ENCODE measurements around the gene FOXC1.

FOXC1 gene

DNA sequence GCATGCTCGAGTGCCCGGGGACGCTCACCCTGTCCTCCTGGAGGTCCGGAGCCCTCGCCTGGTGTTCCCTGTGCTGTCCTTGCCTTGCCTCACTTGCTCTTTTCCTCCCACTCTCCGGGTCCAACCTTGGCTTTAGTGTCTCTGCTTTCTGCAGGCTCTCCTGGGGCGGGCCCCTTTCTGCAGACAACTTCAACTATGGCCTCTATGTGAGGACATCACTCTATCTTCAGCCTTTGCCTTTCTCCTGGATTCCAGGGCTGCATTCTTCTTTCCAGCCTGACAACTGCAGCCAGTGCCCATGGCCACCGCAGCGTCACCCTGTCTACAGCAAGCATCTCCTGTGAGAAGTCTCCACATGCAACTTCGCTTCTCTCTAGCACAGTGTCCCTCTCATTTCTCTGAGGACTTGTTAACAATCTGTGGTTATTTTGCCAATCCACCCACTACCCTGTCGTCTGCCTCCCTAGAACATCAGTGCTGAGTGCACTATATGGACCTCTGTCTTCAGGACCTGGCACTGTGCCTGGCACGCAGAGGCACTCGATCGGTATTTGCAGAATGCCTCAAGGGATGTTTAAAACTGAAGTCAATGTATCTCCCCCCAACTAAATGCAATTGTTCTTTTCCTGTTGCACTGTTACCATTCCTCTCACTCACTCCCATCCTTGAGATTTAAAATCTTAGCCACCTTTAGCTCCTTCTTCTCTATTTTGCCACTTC, 35.9 kb downstream of the FOXC1 start:
- no peak for DNase-seq

DNA sequence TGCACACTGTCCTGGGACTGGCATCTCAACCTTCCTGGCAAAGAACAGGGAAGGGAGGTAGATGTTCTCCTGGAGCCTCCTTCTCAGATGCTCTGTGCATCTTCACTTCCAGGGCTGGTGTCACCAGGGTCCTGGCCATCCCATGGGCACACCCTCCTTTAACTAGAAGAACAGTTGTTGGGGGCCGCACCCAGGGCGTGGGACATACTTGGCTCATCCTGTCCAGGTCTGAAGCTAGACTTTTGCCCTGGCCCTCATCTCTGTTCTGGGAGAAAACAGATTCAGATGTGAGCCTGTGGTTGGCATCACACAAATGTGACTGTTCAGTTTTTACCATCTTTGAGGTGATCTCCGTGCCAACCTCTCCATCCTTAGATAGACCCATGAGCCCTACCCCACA, 41.6 kb downstream of the FOXC1 start:
- no peak for DNase-seq

DNA sequence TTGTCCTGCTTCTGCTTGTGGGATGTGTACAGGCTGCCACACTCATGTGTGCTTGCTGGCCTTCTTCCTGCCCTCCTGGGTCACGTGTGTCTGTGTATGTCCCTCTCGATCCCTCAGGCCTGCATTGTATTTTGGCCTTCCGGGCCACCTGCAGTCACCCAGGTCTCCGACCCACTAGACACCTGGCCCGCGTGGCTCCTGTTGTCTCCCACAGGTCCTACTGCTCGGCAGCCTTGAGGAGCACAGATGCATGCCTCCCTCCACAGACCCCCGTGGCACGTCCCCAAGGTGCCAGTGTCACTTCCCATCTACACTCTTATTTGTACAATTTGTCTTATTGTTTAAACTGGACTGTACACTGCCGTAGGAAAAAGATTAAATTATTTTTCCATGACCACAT, 43.1 kb downstream of the FOXC1 start:
- no peak for DNase-seq

DNA sequence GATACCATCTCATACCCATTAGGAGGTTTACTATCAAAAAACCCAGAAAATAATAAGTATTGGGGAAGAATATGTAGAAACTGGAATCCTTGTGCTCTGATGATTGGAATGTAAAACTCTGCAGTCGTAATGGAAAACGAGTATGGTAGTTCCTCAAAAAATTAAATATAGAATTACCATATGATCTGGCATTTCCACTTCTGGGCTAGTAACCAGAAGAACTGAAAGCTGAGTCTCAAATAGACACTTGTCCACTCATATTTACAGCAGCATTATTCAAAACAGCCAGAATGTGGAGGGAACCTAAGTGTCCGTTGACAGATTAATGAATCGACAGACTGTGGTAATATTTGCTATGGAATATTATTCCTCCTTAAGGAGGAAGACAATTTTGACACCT, 44.3 kb downstream of the FOXC1 start:
- no peak for DNase-seq

DNA sequence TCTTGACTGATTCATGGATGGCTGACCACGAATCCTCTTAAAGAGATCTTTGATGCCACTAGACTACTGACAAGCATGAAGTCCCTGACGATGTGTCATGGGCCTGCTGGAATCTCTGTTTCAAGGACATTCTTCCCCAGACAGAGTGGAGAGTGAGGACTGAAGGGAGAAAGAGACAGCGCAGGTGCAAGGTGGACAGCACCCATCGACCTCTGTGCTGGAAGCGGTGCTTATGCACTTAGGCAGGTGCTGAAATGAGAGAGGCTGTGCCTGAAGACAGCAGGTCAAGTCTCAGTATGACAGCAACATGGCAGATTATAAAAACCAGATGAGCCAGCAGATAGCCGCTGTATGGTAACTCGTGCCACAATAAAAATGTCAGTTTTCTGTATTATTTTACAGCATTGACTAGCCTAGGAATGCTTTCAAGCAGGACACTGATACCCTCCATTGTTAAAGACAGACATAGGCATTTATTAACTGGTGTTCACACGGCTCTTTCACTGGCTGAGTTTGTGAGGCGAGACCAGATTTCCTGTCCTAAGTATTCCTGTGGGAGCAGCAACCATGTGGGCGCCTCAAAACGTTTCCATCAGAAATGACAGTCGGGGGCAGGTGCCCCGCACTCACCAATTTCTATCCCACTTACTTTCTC, 47.5 kb downstream of the FOXC1 start:
- no peak for DNase-seq

DNA sequence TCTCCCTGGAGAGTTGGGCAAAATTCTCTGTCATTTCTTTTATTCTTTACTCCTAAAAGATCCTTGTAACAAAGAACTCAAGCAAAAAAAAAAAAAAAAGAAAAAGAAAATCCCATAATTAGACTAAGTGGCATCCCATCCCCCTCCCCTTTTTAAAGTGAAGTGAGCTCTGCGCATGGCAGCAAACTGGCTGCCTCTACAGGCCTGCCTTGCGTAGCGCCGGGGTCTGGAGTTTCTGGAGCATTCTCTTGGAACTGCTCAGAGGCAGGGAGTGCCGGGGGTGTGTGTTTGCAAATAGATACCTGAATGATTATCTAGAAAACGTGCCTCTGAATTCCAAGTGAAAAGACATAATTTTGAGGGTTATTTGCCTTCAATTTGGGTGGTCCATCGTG, 48.1 kb downstream of the FOXC1 start:
- DNase-seq = no peak

DNA sequence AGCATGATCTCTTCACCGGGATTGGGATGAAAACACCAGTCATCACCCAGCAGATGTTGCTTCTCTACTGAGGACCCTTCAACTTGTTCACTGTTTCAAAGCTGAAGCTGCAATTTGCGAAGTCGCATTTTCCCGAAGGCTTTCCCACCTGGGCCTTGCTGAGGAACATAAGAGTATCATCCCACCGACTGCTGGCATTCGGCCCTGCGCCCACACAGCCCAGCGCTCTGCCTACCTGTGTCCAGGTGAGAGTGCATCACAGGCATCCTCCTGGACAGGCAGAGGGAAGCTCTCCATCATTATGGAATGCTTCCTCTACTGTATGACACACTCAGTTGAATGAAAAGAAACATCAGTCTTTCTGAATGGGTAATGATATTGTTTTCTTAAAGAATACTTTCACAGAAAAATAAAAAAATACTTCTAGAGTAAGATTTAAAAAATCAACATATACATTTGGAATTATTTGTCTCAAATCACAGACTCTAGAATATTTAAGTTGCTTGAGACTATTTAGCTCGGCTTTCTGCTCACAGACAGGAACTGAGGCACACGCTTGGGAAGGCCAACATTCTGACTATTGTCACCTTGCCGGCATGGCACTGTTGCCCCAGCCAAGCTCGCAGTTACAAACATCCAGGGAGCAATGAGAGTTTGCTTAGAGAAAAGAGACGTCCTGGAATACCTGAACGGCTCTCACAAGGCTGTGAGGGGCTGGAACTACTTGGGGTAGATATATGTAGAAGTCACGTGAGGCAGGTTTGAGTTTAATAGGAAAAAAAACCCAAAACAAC, 48.7 kb downstream of the FOXC1 start:
- DNase-seq = no peak

DNA sequence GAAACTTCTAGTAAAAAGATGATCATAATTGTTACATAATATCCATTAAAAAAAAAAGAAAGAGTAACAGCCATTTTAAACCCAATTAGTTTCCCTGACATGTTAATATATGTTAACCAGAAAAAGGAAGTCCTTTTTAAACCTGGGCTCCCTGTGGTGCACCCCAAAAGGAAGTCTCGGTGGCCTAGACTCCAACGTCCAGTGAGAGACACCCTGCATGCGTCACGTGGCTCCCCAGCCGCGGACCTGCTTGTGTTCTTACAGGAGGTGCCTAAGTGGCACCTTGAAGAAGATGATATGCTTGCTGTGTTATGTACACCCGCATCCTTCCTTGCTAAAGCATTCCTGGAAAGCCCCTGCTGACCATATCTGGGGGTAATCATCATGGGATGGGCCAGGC, 50.1 kb downstream of the FOXC1 start:
- DNase-seq = no peak

DNA sequence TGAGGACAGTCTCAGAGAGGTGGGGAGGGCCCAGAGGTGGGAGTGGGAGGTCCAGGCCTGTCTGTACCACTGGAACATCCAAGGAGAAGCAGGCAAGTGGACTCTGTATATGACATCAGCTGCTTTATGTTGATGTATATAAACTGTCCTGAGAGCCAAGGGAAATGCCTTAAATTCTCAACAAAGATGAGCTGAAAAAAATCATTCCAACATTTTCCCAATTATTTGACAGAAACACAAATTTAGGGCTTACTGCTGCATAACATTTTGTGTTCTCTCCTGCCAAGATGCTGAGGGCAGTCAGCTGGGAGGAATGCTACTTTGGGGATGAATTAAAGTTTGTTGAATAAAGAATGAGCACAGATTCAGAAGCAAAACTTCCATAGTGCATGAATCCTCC, 52.8 kb downstream of the FOXC1 start:
- no peak for DNase-seq
